Stimulated activated CD4-positive, alpha-beta T cell treated with anti-CD3 and anti-CD28 coated beads, Interleukin-15, amount 100 ng/mL, for 1 hour (primary cell): ENCODE results near the gene PTPN22.

ENCODE experiments used
- DNase-seq, 2 donors: peaks; one replicate each; pipeline ENCODE4 v3.0.0-alpha.2; 2020; ENCODE audit warnings: low read depth in 1 of 2, low spot score in 1 of 2

The PTPN22 gene

DNA sequence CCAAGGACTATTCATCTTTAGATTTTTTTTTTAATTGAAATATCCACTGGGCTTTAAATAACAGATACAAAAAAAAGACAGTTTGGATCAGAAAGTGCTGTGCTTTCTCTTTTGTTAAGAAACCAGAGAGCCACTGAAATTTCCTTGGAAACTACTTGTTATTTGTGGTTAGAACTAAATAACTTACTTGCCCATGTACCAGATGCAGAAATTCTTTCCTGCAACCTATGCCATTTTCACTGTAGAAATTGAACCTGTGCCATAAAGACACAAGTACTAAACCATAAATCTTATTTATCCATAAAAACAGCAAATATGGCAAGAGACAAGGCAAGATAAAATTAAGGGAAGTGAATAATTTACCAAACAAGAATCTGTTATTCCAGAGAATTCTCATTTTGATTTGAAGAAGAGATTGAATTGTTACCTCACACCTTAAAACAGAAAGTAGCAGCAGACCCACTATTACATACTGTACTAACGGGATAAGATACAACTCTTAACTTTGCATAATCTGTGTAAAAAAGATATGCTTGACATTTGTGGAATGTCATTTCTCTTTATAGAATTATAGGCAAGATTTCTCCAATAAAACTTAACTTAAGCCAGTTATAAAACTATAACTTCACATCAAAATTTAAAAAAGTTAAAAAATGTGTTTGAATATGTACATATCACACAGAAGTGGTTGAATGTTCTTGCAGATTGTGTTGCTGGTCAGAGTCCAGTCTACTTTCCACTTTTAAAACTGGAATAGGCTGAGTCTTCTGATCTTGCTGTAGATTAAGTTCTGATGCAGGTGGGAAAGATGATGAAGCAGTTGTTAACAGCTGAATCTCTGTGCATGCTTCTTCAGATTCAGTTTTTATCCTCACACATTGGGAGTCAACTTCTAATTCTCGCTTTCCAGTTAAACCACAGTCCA, 105.9 kb downstream of the PTPN22 start:
- DNase-seq, result no peak
